Astrocyte (in vitro differentiated cells and primary cell): Measurements from ENCODE around the gene AMZ1.

Source experiments
- CTCF ChIP-seq: IDR thresholded peaks from 2 replicates; pipeline ENCODE4 v1.5.1; 2011; ENCODE audit warnings: low read depth, mild to moderate bottlenecking, inconsistent platforms, low read length, moderate library complexity; ENCODE audit not compliant: insufficient read depth
- EZH2 ChIP-seq: IDR thresholded peaks from 2 replicates; pipeline ENCODE4 v1.6.1; 2012; ENCODE audit warnings: mild to moderate bottlenecking, low read length, inconsistent platforms; ENCODE audit not compliant: insufficient read depth

- TF ChIP-seq CTCF: no peak
- no peak for TF ChIP-seq EZH2
Measured at GRCh38 chr7:2707481-2707880, 19.5 kb downstream of the AMZ1 start.
